G401.6 (cell line): ENCODE data around the gene CEP192.
"Not testable (repeated sequence)": the region's sequence is repeated elsewhere in the genome, so short reads cannot be mapped to it uniquely, and the experiment has no call there.

ENCODE experiments used
- FAIRE-seq: peaks from 2 replicates; lab custom pipeline; 2012; peaks lifted over from hg19 to GRCh38; lab: Jason Lieb, UNC

The CEP192 gene

DNA sequence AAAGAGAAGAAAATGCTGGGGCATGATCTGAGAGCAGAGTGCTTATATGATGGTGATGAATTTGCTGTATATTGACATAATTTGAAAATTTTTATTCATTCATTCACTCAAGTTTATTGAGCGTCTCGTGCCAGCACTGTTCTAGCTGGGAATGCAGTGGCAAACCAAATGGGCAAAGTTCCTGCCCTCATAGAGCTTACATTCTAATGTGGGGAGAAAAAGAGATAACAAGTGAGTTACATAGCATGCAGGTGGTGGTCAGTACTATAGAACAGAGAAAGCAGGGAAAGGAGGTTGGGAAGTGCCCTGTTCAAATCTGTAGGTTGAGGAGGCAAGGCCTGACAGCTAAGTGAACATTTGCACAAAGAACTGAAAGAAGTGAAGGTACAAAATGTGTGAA, 4.3 kb downstream of the CEP192 start:
- no peak for FAIRE-seq

DNA sequence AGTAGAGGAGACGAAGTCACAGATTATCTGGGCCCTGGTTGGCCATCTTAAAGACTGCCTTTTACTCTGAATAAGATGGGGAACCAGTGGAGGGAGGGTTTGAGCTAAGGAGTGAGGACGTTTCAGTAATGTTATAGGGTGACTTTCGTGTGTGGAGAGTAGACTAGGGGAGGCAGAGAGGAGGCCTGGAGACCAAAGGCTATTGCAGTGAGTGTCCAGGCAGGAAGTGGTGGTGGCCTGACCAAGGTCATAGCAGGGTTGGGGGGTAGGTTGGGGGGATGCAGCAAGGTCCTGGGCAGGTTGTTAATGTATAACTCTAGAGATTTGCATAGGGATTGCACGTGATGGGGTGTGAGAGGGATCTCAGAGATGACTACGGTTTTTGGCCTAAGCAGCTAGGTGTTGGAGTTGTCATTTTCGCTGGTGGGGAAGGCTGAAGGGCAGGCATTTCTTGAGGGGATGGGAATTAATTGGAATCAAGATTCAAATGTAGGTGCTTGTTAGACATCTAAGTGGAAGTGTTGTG, 4.9 kb downstream of the CEP192 start:
- no peak for FAIRE-seq

DNA sequence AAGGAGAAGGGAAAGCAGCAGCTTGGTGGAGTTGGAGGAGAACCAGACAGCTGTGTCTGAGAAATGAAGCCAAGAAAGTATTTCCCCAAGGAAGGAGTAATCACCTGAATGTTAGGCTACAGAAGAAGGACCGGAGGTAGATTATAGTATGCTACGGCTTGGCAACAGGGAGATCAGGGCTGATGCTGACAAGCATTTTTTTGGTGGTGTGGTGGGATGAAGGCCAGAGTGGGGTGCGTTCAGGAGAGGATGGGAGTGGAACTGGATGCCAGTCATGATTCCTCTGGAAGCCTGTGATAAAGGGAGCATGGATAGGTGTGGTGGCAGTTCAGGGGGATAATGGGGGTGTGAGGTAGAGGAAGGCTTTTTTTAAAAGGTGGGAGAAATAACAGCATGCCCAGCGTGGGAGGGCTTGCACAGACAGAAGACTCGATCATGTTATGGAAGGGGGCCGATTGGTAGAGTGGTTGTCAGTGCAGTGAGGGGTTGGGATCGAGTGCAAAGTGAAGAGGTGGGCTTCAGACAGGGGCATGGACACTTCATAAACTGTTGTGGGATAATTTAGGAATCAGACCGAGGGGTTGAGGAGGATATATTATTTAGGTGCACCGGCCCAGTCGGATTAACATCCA, 5.6 kb downstream of the CEP192 start:
- no peak for FAIRE-seq

DNA sequence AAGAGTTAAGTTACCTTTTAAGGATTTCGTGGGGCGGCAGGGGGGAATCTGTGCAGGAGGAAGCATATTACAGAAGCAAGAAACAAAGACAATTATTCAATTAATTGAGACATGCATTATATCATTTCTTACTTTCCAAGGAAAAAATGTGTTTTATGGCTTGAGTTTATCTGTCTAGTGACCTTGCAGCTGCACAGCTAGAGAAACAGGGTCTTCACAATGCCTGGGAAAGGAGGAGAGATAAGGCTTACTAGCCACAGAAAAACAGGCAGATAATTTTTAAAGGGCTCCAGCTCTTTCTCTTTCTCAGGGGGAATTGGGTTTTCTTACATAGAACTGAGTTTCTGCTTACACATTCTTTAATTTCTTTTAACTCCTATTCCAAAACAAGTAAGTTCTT, 6.2 kb downstream of the CEP192 start:
- FAIRE-seq, result not testable (repeated sequence)

DNA sequence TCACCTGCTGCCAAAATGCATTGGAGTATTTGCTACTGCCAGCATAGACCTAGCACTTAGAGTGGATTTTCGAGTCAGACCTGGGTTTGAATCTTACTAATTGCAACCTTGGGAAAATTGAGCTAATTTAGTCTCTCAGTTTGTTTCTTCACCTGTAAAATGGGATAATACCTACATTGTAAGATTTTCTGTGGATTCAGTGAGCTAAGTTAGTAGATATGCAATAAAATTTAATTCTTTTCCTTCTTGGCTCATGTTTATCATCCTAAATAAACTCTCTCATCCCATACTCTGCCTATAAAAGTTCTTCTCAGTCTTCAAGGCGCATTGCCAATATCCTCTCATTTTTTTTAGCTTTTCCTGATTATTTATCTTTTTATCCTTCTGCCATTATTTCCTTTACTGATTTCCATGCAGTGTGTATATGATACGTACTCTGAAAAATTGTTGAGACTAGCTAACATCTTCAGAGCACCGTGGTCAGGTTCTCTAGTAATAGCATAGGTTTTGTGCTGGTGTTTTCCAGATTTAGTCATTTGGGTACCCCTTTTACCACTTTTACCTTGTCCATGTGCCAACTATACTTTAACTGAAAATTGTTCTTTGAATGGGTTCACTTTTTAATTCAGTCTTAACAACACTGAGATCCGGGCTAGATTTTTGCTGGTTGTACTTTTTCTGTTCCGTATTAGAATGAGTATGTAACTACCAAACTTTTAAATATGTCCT, 7.3 kb downstream of the CEP192 start:
- FAIRE-seq, result no peak

DNA sequence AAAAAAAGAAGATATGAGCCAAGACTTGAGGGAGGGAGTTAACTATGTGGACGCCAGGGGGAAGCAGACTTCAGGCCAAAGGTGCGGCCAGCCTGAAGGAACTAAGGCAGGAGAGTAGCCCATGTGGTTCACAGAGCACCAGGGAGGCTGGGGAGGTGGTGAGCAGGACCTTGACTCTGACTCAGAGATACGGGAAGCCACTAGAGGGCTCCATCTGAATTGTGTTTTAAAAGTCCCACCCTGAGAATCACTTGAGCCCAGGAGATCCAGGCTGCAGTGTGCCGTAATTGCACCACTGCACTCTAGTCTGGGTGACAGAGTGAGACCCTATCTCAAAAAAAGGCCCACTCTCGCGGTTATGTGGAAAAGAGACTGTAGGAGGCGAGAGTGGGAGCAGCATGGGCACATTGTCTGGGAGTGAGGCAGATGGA, 12.3 kb downstream of the CEP192 start:
- no peak for FAIRE-seq

DNA sequence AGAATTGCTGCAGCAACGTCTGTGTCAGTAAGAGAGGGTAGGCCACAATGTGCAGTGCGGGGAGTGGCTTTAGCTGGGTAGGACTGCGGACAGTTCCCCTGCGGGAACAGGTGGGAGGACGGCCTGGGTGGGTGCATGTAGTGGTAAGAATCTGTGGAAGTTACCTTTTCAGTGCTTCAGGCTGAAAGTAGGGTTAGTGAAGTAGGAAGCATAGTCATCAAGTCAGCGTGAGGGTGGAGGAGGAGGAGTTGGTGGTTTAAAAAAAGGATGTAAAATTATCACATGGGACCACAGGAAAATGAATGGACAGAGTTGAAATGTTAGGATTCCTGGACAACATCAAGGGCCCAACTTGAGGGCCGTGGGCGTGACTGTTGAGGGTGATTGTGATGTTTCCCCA, 13.2 kb downstream of the CEP192 start:
- no peak for FAIRE-seq

DNA sequence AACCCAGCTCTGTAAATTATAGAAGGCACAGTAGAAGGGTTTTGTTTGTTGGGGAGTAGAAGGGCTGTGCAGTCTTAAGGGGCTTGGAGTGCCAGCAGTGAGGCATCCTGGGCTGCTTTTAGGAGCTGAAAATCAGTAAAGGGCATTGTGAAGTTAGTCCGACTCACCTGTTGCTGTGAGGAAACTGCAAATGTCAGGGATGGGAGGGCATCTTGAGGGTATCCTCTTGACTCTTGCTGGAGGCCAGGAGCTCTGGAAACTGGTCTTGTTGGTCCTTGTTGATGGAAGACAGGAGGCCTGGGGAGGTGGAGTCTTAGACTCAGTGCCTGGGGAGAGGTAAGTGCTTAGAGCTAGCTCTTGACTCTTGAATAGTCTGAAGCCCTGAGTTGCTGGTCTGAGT, 14.1 kb downstream of the CEP192 start:
- FAIRE-seq, result no peak

DNA sequence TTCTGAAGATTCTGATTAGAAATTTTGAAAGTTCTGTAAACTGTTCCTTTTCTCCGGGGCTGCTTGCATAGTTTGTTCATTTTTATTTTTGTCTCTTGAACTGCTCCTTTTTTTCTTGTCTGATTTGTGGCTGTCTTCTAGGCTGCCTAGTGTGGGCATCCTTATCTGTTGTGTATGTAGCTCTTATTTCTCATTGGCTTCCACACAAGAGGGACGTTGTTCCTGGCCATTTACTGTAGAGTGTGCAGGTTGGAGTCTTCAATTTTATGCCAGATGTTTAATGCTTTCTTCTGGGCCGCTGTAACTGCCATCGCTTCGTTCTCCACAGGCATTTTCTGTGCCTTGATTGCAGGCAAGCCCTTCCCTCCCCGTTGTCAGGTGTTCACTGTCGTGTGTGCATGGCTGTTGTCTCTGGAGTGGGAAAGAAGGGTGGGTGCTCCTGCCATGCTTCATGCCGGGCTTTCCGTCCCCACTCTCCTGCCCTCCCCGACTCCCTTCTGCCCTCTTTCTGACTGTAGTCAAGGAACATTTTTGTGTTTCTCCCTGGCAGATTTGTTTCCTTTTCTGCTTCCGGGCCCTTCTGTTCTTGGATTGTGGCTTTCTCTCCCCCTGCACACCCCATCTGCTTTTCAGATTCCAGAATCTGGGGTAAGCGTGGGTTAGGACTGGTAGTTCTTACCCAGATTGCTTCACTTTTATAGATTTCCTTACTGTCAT, 15.5 kb downstream of the CEP192 start:
- no peak for FAIRE-seq

DNA sequence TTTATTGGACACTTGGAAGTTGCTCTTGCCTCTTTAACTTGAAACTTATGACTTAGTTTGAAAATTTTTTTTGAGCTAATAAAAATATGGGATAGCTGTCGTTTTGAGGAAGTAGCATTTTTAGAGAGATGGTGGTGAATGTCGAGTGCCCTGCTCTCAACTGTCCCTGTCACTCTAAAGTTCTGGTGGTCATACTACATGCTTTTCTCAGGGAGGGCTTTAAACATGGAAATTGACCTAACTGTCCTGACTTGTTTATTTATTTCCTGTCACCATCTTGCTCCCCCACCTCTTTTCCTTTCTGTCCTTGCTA, 16.0 kb downstream of the CEP192 start:
- no peak for FAIRE-seq

DNA sequence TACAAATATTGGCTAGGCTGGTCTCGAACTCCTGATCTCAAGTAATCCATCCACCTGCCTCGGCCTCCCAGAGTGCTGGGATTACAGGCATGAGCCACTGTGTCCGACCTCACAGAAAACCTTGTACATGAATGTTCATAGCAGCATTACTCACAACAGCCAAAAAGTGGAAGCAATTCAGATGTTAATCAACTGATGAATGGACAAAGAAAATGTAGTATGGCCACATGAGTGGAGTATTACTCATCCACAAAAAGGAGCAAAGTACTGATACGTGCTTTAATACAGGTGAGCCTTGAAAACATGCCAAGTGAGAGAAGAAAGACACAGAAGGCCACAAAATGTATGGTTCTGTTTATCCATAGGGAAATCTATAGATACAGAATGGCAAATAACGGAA, 20.6 kb downstream of the CEP192 start:
- no peak for FAIRE-seq

DNA sequence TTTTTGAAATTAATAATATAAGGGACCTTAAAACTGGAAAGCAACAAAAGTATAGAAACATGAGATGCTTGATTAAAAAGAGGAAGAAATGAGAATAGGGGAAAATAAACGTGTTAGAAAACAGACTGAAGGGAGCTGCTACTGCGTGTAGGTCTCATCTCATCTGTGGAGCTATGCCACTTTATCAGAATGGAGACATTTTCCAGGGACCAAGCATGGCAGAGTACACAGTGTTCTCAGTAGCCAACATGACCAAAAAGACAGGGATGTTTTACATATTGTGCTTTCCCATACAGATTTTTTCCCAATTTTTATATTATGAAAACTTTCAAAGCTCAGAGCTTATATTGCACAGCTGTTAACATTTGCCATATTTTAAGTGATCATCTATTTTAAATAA, 23.1 kb downstream of the CEP192 start:
- no peak for FAIRE-seq

DNA sequence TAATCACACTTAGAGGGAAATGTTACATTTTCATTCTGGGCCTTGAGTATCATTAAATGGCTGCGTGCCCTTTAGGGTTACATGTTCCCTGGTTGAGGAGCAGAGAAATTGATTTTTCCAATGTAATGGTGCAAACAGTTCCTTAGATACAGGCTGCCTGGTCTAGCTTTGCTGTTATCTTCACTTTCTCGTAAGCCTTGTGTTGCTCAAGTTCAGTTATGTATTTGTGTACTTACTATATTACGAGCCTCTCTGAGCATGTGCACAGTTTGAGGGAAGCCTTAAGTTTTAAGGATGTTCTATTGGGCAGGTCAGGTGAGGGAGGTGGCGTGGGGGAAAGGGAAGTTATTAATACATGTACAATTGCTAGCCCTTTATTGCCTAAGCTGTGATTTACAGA, 23.7 kb downstream of the CEP192 start:
- FAIRE-seq, result no peak

DNA sequence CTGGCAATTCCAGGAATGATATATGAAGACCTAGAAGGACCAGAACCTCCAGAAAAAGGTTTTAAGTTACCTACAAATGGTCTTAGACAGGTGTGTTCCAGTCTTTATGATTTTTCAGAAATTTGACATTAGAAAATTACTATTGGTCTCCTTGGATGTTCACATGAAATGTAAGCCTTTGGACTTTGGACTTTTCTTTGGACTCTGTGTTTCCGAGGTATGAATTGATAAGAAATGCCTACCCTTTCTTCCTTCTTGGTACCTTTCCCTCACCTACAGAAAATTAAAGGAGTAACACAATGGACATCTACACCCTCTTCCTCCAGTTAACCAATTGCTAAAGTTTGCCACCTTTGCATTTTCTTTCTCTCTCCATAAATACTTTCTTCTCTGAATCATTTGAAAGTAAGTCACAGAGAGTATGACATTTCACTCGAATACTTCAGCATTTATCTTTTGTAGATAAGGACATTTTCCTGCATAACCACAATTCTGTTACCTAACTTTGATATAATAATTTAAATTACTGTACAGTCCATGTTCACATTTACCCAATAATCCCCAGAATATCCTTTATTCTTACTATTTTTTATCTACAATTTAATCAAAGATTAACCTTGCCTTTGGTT, 26.2 kb downstream of the CEP192 start:
- FAIRE-seq, result no peak

DNA sequence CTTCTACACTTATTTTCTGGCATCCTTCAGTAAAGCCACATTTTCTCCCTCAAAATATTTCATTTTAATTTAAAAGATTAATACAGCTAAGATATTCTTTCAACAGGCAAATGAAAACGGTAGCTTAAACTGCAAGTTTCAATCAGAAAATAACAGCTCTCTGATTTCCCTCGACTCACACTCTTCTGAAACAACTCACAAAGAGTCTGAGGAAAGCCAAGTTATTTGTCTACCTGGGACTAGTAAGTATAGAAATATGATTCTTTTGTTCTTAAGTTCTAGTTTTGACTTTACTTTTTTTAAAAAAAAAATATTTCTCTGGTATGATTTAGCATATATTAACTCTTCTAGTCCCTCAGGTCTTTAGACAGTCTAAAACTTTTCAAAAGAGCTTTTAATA, 27.2 kb downstream of the CEP192 start:
- FAIRE-seq, result no peak

DNA sequence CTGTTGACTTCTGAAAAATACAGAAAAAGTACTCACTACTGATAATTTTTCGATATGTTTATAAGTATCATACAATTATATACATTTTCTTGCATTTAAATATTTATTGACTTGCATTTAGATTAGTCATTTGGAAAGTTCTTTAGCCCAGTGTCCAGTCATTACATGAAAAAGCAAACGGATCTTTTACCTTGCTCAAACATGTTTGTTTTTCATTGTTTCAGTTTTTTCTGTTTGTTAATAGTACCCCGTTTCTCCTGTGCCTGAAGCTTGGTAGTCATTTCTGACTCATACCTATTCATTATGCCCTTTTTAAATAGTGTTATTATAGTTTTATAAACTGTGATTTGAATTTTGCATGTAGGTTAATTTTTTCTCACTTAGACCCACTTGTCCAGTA, 28.1 kb downstream of the CEP192 start:
- FAIRE-seq, result no peak

DNA sequence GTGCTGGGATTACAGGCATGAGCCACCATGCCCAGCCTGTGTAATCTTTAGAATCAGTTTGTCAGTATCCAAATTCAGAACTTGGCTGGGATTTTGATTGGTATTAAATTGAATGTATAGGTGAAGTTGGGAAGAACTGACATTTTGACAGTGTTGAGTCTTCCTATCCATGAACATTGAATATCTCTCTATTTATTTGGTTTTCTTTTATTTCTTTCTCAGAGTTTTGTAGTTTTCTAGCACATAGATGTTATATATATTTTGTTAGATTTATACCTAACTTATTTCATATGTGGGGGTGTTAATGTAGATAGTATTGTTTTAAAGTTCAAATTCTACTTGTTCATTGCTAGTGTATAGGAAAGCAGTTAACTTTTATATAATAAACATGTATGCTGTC, 31.5 kb downstream of the CEP192 start:
- FAIRE-seq, result no peak

DNA sequence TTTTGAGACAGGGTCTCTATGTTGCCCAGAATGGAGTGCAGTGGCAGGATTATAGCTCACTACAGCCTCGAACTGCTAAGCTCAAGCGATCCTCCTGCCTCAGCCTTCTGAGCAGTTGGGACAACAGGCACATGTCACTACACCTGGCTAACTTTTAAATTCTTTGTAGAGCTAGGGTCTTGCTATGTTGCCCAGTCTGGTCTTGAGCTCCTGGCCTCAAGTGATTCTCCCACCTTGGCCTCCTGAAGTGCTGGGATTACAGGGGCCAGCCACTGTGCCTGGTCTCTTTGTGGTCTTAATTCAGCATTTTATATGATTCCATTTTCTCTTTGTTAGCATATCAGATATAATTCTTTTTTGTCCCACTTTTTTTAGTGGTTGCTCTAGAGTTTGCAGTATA, 34.1 kb downstream of the CEP192 start:
- FAIRE-seq, result no peak

DNA sequence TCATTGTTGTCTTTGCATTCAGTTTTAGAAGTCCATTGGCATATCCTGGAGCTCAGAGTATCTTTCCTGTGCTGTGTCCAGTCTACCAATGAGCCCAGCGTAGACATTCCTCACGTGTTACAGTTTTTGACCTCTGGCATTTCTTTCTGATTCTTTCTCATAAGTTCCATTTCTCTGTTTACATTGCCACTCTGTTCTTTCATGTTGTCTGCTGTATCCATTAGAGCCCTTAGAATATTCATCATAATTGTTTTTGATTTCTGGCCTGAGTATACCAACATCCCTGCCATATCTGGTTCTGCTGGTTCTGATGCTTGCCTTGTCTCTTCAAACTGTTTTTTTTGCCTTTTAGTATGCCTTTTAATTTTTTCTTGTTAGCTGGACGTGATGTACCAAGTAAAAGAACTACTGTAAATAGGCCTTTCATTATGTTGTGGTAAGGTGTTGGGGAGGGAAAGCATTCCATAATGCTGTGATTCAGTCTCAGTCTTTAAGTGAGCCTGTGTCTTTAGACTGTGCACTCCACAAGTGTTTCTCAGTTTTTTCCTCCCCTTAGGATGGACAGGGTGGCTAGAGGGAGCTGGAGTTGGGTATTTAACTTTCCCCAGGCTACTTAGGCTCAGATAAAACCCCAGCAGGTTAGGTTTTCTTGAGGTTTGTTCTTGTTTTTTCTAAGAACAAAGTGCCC, 35.6 kb downstream of the CEP192 start:
- no peak for FAIRE-seq

DNA sequence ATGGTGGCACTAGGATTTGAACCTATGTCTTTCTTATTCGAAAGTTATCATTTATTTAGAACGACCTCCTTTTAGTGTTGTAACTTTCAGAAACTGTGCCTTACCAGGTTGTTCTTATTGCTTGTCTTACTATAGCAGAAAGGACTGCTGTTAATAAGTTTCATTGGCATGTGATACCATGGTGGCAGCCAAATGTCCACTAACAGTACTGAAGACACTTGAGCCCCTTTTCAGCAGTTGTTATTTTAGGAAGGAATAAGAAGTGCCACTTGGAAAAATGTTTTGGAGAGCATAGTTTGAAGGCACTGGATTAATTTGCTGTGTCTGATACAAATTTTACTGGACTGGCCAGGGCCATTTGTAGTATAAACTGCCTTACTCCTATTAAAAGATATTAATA, 37.7 kb downstream of the CEP192 start:
- FAIRE-seq, result no peak

DNA sequence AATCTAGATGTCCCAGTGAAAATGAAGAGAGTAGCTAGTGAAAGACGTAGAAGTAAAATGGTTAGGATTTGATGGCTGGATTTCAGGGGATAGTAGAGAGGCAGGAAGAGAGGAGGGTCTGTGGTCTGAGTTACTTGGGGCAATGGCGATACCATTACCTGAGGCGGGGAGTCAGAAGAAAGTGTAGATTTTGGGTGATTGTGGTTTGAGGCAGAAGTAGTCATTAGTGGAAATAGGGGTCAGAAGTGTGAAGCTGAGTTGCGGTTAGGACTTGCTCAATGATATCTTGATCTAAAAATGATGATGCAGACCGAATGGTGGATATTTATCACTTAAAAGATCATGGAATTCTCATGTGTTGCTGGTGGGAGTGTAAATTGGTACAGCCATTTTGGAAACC, 41.0 kb downstream of the CEP192 start:
- no peak for FAIRE-seq

DNA sequence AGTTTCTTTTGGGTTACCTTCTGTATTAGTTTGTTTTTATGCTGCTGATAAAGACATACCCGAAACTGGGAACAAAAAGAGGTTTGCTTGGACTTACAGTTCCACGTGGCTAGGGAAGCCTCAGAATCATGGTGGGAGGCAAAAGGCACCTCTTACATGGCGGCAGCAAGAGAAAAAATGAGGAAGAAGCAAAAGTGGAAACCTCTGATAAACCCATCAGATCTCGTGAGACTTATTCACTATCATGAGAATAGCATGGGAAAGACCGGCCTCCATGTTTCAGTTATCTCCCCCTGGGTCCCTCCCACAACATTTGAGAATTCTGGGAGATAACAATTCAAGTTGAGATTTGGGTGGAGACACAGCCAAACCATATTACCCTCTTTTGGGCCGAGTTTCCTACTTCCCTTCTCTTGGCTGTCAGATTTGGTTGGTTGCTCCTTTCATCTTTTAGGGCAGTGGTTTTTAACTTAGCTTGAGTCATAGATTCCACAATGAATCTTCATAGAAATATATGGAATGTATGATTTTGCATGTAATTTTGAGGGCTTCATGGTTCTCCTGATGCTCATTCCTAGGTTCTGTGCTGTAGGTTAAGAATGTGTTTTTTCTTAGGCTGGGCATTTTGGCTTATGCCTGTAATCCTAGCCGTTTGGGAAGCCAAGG, 44.2 kb downstream of the CEP192 start:
- no peak for FAIRE-seq
